NOMO-1 treated with DMSO at 0.1 percent for 48 hours (cell line): ENCODE results near the gene FGF13.

Source experiments
- DNase-seq: peaks from one replicate; lab custom pipeline; 2025; ENCODE audit not compliant: unreplicated experiment; lab: John Stamatoyannopoulos, UW

FGF13 gene

DNA sequence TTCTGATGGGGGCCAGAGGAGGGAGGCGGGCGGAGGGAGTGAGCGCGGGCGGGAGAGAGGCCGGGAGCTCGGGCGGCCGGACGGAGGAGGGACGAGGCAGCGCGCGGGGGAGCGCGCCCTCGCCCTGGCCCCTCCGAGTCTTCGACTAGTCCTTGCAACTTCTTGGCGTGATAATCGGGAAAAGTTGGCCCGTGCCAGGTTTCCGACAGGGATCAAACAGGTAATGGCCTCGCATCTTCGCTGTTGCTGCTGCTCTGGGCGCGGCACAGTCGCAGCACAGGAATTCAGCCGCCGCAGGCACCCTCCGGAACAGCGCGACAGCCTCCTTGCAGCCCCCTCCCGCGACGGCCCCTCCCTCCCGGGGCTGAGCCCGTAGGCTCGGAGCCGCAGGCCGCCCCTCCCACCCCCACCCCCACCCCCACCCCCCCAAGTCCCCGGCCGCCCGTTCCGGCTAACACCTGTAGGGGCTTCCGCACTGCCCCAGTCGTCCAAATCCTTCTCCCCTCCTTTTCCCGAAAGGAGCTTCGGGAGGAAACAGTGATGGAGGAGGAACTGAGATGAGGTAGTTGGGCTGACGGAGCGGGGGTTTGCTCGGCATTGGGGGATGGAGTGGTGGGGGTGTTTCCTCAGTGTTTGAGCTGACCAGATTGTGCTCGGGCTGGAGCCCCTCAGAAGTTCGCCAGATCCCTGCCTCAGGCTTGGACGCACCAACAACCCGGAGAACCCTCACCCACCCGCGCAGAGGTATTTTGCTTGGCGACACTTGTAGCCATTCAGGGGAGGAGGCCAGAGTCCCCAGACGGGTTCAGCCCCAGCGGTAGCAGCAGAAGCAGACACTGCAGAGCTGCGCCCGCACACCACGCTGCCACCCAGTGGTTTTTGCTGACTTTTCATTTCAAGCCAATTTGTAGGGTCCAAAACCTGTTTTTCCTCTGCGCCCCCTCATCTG is at the start of gene FGF13:
Gene FGF13 (minus strand): TSS at position 319 of the 949 bp plus-strand sequence. CDS start 714 bp downstream, outside the sequence.
- no peak for DNase-seq

- DNase-seq = no peak
Observed at GRCh38 chrX:138759217-138759943, 47.9 kb upstream of the FGF13 start.

- DNase-seq = no peak
Observed at GRCh38 chrX:138756234-138756633, 44.7 kb upstream of the FGF13 start.

GRCh38 chrX:138754861-138755260 is 43.3 kb upstream of the FGF13 start:
- no peak for DNase-seq

DNA sequence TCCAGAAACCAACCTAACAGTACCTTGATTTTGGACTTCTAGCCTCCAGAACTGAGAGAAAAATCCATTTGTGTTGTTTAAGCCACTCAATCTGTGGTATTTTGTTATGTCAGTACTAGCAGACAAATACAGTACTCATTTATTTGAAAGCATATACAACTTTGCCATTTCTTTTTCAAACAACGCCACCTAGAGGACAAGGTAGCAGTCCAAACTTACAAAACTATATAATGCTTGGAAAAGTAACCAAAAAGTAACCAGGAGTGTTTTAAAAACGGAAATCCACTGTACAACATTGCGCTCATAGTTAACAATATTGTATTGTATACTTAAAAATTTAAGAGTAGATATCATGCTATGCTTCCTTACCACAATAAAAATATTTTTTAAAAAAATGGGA is 37.0 kb upstream of the FGF13 start:
- DNase-seq = peak; percentile 22

GRCh38 chrX:138745196-138745595 is 33.7 kb upstream of the FGF13 start:
- DNase-seq = peak; percentile 60

DNA sequence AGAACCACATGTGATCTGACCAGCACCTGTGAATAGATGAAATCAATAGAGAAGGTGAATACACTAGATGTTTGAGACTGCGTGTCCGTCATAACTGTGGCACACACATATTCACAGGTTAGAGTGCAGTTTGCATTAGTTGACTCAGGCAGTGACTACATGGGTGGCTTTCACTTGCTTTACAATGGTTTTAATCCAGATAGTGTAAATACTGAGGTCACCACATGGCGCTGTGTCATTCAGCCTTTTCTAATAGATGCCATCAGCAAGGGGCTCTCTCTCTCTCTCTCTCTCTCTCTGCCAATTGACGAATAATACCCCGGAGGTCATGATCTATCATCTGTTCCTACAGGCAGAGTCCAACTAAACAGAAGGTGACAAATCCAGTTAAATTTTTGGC is 30.7 kb upstream of the FGF13 start:
- DNase-seq = no peak

- DNase-seq = no peak
Observed at GRCh38 chrX:138740341-138740740, 28.8 kb upstream of the FGF13 start.

DNA sequence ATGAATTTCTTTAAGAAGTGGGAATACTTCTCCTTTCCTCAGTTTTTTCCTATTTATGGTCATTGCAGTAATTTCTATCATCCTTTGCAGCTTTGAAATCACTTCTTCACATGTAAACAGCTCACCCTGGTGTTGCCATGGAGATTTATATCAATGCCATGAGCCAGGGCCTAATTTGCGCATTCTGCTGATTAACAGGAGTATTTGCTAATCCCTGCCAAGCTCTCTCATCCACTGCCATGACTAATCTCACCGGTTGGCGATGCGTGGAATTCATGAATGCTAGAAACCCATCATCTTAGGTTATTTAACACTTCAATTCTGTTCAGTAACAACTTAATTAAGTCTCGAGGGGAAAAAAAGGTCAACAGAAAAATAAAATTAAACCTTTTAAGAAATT is 11.8 kb upstream of the FGF13 start:
- DNase-seq = no peak

- DNase-seq = no peak
Observed at GRCh38 chrX:138719396-138719795, 7.9 kb upstream of the FGF13 start.

- no peak for DNase-seq
Observed at GRCh38 chrX:138718941-138719340, 7.4 kb upstream of the FGF13 start.

DNA sequence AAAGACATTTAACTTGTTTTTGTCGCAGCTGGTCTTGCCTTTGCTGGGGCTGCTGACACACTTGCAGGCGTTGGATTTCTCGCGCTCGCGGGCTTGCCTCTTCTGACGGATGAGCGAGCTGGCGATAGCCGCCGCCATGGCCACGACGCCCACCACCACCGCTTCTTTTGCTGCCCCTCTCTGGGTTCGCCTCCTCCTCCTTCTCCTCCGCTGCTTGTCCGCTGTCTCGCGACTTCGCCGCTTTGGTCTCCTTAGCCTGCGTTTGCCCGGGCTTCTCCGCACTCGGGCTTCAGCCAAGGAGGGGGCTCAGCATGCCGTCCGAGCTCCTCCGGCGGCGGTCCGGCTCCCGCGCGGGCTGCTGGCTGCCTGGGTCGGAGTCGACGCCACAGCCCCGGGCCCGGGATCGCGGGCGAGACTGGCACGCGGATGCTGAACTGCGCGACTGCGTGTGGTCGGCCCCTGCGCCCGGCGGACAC is 613 bp downstream of the FGF13 start:
- no peak for DNase-seq

DNA sequence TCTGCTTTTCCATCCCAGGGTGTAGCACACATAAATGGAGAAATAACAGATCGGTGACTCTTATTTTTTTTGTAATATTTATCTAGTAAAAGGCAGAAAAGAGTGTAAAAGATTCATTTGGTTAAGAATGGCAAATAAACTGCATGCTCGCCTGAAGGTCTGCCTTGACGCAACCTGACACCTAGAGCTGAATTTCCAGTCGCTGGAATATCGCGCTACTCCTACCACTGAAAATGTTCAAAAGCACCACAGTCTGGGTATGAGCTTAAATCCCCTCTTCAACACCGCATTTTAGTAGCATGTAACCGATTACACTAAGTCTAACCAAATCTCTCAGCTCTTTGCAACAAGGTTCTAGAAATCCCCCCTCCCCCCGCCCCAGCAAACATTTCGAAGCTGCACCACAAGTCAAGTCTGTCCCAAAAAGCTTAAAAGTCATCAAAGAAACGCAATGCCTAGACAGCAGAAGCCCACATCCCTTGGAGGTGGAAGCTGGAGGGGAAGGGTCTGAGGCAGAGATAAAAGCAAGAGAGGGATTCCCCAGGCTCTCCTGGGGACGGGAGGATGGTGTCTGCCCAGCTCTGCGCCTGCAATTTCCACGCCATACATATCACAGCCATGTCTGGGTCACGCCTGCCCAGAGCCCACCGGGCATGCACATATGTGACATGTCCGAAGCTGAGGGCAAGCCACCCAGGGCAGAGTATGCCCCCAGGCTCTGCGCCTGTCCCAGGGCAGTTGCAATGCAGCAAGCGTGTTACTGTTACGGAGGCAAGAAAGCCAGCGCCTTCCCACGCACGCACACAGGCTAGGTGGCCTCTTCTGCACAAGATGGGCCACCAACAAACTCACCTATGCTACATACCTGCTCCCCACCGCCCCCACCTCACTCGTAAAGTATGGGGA is 1.4 kb downstream of the FGF13 start:
- no peak for DNase-seq

- DNase-seq = no peak
Observed at GRCh38 chrX:138708268-138708667, 3.2 kb downstream of the FGF13 start.

GRCh38 chrX:138704596-138704995 is 6.9 kb downstream of the FGF13 start:
- no peak for DNase-seq

DNA sequence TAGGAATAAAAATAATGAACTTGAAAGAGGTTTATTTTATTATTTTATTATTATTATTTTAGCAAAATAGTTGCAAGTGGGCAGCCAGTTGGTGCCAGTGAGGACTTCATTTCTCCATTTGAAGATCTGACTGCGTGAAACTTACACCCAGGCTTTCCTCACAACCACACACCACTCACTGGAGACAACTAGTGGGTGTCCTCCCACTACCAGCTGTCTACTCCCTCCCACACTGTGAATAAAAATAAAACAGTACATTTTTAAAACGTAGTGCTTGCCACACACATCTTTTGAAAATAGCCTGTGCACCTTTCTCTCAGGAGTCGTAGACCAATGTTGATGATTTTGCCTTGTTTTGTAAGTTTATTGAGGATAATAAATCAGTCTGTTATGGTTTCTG is 7.4 kb downstream of the FGF13 start:
- DNase-seq = no peak

DNA sequence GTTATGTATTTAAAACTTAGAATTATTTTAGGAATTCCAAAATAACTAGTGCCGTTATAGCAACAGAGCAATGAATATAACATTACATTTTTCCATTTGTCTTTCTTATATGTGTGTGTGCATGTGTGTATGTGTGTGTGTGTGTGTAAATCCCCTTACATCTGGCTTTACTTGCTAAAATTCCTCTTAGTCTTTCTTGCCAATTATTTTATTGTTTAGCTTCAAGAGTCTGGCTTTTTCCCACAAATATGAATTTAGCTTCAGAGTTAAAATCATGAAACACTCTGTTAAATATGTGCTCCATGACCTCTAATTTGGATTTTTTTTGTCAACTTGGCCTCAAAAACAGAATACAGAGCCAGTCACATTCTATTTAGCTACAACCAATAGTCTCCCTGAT is 18.9 kb downstream of the FGF13 start:
- DNase-seq = no peak

DNA sequence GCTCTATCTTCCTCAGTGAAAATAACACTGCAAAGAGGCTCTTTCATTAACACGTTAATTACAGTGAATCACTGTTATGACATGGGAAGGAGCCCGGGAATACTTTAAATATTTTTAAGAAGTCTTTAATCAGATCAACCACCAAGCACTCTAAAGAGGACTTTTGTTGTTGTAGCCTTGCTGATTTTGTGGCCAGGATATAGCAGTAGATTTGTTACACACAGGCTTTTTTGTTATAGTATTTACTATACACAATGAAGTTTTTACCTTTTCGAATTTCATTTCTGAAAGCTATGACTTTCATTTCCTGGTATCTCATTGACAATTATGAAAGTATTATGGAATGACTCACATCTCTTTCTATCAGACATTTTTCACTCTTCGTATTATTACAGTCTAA is 20.3 kb downstream of the FGF13 start:
- no peak for DNase-seq

- DNase-seq = no peak
Observed at GRCh38 chrX:138690591-138690990, 20.9 kb downstream of the FGF13 start.

DNA sequence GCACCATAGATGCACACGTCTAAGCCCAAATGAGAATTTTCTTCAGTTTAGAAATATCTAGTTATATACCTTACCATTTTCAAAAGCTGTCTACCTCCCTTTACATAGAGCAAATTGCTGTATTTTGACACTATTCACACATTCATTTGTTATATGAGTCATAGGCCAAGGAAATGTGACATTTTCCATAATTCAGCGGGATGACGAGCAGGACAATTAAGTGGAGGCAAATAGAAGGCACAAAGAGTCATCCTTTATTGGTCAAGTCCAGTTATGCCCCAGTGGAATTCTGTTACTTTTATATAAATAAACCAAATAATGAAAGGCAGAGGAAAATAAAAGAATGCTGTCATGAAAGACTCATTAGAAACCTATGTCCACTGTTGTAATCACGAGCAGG is 27.9 kb downstream of the FGF13 start:
- DNase-seq = no peak

- no peak for DNase-seq
Observed at GRCh38 chrX:138669693-138670092, 41.8 kb downstream of the FGF13 start.
